Endodermal cell (in vitro differentiated cells): ENCODE data around the gene COLEC11. TPM values are rescaled to one million over a fixed set of nuclear protein-coding genes. Genes with fewer than 3 reads are reported as not detected.
A peak's percentile ranks its signal among the peaks of the same experiment; 100 is the strongest.

Source experiments
- DNase-seq: peaks from one replicate; pipeline ENCODE4 v3.0.0-alpha.2; 2017
- H3K27ac ChIP-seq: 2 replicates; pipeline ENCODE4 v1.5.1; 2013; ENCODE audit warnings: mild to moderate bottlenecking, low read depth, low read length, moderate library complexity
- H3K27me3 ChIP-seq: 2 replicates; pipeline ENCODE4 v1.6.1; 2013; ENCODE audit warnings: mild to moderate bottlenecking, low read length, moderate library complexity; ENCODE audit not compliant: insufficient read depth, control insufficient read depth, poor library complexity, severe bottlenecking
- H3K36me3 ChIP-seq: 2 replicates; pipeline ENCODE4 v1.7.0; 2013; ENCODE audit warnings: mild to moderate bottlenecking, low read length, moderate library complexity; ENCODE audit not compliant: control insufficient read depth, insufficient read depth
- H3K4me1 ChIP-seq: one replicate; pipeline ENCODE4 v1.7.0; 2013; ENCODE audit warnings: low read length; ENCODE audit not compliant: control insufficient read depth, insufficient read depth
- H3K4me3 ChIP-seq: 2 replicates; pipeline ENCODE4 v1.5.1; 2013; ENCODE audit warnings: mild to moderate bottlenecking, low read length, moderate library complexity
- H3K9ac ChIP-seq: 2 replicates; pipeline ENCODE4 v1.6.1; 2013; ENCODE audit warnings: mild to moderate bottlenecking, low read length, moderate library complexity; ENCODE audit not compliant: poor library complexity, severe bottlenecking; ENCODE audit errors: extremely low read depth
- H3K9me3 ChIP-seq: 2 replicates; pipeline ENCODE4 v1.6.1; 2013; ENCODE audit warnings: mild to moderate bottlenecking, low read length, moderate library complexity; ENCODE audit not compliant: control insufficient read depth
- H3K27ac Mint-ChIP-seq: 2 replicates; pipeline ENCODE4 v1.8.0; 2020; ENCODE audit warnings: mixed read lengths
- H3K27me3 Mint-ChIP-seq: 2 replicates; pipeline ENCODE4 v1.8.0; 2021; ENCODE audit warnings: mild to moderate bottlenecking, mixed read lengths; ENCODE audit not compliant: insufficient read depth
- H3K36me3 Mint-ChIP-seq: 2 replicates; pipeline ENCODE4 v1.8.0; 2020; ENCODE audit warnings: low read depth, mixed read lengths
- H3K4me1 Mint-ChIP-seq: 2 replicates; pipeline ENCODE4 v1.8.0; 2020; ENCODE audit warnings: mixed read lengths
- H3K4me3 Mint-ChIP-seq: 2 replicates; pipeline ENCODE4 v1.8.0; 2020; ENCODE audit warnings: mild to moderate bottlenecking, moderate library complexity, mixed read lengths
- H3K9me3 Mint-ChIP-seq: 2 replicates; pipeline ENCODE4 v1.8.0; 2020; ENCODE audit warnings: mild to moderate bottlenecking, mixed read lengths
- WGBS, 2 experiments: methylation state at CpG; one replicate each; pipeline versions ENCODE4 v1.1.5 to v1.1.7; 2013; ENCODE audit warnings: missing lambda C conversion rate in 2 of 2, mixed read lengths in 1 of 2; ENCODE audit not compliant: insufficient coverage in 1 of 2, insufficient read length in 1 of 2; 5-methylcytosine and 5-hydroxymethylcytosine counted together
- total RNA-seq, 2 donors: library from RNA; stranded (reverse); fragmentation: NEBNext Ultra II Directional in 1 of 2; extraction: Animal tissue kit (Norgen Biotek cat#: 25700) in 1 of 2; gene quantifications; 2 replicates in 1 of 2; 3 replicates in 1 of 2; pipeline ENCODE4 v1.2.1, GENCODE V29; 2021
- TF ChIP-seq, protein P1 (sequence below): fragments of 200-600 bp; sonication (generic); conservative IDR thresholded peaks from 2 replicates; pipeline ENCODE4 v1.5.0; 2021; ENCODE audit warnings: antibody characterized with exemption, mild to moderate bottlenecking

The COLEC11 gene
- total RNA-seq, 2 donors from 2014 or later, result 1.1 to 1.5 TPM

DNA sequence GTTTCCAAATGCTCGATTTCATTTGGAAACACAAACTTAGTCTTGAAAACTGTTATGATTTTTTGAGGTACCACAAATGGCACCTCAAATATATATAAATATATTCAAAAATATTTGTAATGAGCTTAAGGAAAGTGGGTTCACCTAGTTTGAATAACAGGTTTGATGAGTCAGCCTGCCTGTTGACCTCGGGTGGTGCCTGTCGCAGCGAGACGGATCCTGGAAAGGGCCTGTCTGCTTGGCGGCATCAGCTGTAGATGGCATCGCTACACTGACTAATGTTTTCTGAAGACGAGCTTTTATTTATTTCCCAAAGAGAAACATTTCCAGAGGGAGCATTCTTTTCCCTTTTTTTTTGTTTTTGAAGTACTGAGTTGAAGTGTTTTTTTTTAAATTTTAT, 70.0 kb downstream of the COLEC11 start:
- no peak overlapping the region for H3K27ac Mint-ChIP-seq
- Histone ChIP-seq H3K4me3 (no peak overlapping the region), H3K9ac (no peak overlapping the region), H3K36me3 (no peaks in the 10 kb centered on the region), H3K27me3 (no peaks in the 10 kb centered on the region), H3K4me1 (peaks cover 4% of the 10 kb centered on the region), H3K27ac (no peak overlapping the region), H3K9me3 (no peaks in the 10 kb centered on the region)
- 94 to 96% methylated on average over 7 of the region's 8 CpGs for WGBS, 2 experiments
- H3K4me1 Mint-ChIP-seq, result peaks cover 18% of the 10 kb centered on the region
- no peak overlapping the region for H3K4me3 Mint-ChIP-seq
- no peaks in the 10 kb centered on the region for H3K36me3 Mint-ChIP-seq
- peak; percentile 24 for DNase-seq
- H3K27me3 Mint-ChIP-seq, result peaks cover 2% of the 10 kb centered on the region
- TF ChIP-seq, protein P1, sequence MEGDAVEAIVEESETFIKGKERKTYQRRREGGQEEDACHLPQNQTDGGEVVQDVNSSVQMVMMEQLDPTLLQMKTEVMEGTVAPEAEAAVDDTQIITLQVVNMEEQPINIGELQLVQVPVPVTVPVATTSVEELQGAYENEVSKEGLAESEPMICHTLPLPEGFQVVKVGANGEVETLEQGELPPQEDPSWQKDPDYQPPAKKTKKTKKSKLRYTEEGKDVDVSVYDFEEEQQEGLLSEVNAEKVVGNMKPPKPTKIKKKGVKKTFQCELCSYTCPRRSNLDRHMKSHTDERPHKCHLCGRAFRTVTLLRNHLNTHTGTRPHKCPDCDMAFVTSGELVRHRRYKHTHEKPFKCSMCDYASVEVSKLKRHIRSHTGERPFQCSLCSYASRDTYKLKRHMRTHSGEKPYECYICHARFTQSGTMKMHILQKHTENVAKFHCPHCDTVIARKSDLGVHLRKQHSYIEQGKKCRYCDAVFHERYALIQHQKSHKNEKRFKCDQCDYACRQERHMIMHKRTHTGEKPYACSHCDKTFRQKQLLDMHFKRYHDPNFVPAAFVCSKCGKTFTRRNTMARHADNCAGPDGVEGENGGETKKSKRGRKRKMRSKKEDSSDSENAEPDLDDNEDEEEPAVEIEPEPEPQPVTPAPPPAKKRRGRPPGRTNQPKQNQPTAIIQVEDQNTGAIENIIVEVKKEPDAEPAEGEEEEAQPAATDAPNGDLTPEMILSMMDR, result no peak
- no peaks in the 10 kb centered on the region for H3K9me3 Mint-ChIP-seq

DNA sequence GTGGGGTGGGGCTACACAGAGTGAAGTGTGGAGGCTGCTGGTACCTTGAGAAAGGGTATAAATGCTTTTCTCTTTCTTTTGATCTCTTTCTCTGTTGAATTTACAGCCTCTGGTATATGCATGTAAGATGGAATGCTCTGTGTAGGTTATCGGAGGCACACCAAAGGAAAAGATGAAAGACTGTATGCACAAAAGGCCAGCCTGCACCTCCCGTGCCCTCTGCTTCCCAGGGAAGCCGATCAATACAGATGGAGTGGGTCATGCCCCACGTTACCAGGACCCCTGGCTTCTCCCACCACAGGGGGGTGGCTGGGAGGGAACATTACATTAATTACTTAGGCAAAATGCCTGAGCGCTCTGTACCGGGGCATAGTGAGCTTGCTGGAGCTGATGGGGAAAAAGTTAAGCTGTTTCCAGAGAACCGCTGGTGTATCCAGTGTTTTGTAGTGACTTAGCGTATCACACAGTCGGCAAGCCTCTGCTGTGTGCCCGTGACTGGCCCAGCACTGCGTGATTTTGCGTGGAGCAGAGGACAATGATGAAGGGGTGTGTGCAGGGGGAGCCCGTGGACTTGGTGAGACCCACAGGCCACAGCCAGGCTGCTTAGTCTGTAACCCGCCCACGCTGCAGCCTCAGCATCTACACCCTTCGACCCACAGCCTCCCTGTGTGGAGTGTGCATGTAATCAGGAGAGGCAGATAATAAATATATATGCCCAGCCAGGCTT, 71.1 kb downstream of the COLEC11 start:
- H3K36me3 Mint-ChIP-seq, result no peaks in the 10 kb centered on the region
- Histone ChIP-seq H3K27ac (no peak overlapping the region), H3K27me3 (no peaks in the 10 kb centered on the region), H3K4me3 (no peak overlapping the region), H3K4me1 (peaks cover 4% of the 10 kb centered on the region), H3K9ac (no peak overlapping the region), H3K9me3 (no peaks in the 10 kb centered on the region), H3K36me3 (no peaks in the 10 kb centered on the region)
- TF ChIP-seq, protein P1, result no peak
- WGBS, 2 experiments, result 91 to 98% methylated on average over 9 to 16 of the region's 16 CpGs
- no peak overlapping the region for H3K4me3 Mint-ChIP-seq
- DNase-seq, result peak; percentile 32
- H3K27ac Mint-ChIP-seq, result no peak overlapping the region
- H3K27me3 Mint-ChIP-seq, result peaks cover 4% of the 10 kb centered on the region
- H3K9me3 Mint-ChIP-seq, result no peaks in the 10 kb centered on the region
- H3K4me1 Mint-ChIP-seq, result peaks cover 18% of the 10 kb centered on the region

DNA sequence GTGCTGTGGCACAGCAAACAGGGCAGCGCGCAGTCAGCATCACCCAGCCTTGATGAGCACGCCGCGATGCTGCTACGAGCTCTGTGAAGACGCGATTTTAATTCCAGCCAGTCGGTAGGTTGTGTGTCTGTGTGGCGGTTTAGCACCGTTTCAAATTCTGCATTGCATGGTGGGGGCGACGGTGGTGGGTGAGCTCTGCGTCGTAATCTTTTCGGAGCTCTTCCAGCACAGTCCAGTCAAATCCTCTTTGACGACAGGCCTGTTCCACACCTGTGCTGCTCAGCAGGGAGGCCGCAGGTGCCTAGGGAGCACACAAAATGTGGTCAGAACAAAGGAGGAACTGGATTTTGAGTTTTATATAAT, 71.7 kb downstream of the COLEC11 start:
- Histone ChIP-seq H3K4me1 (peaks cover 4% of the 10 kb centered on the region), H3K9ac (no peak overlapping the region), H3K4me3 (no peak overlapping the region), H3K27ac (no peak overlapping the region), H3K9me3 (no peaks in the 10 kb centered on the region), H3K27me3 (no peaks in the 10 kb centered on the region), H3K36me3 (no peaks in the 10 kb centered on the region)
- Mint-ChIP-seq H3K4me3 (no peak overlapping the region), H3K4me1 (peaks cover 15% of the 10 kb centered on the region), H3K9me3 (no peaks in the 10 kb centered on the region), H3K27me3 (peaks cover 4% of the 10 kb centered on the region), H3K36me3 (no peaks in the 10 kb centered on the region), H3K27ac (no peak overlapping the region)
- TF ChIP-seq, protein P1, result no peak
- WGBS, 2 experiments, result 94 to 98% methylated on average over 5 to 18 of the region's 18 CpGs
- DNase-seq, result peak; percentile 28
